HepG2 (cell line): ENCODE data around the gene MROH2A. TPM values are rescaled to one million over a fixed set of nuclear protein-coding genes. Genes with fewer than 3 reads are reported as not detected.

ENCODE experiments used
- CTCF ChIP-seq: sonication (generic); formaldehyde crosslinking; IDR thresholded peaks from 2 replicates; pipeline ENCODE4 v1.5.0; 2020; ENCODE audit warnings: mild to moderate bottlenecking, missing genetic modification reagents, moderate library complexity
- EP300 ChIP-seq, 3 experiments: sonication (generic) in 1 of 3; formaldehyde crosslinking in 1 of 3; IDR thresholded peaks; 2 replicates each; pipeline versions ENCODE4 v1.5.1 to v1.6.1; 2011 to 2020; ENCODE audit warnings: low read depth in 2 of 3, low read length in 2 of 3, borderline replicate concordance in 1 of 3, improper control_type of control experiment in 1 of 3, mild to moderate bottlenecking in 1 of 3, missing genetic modification reagents in 1 of 3, moderate library complexity in 1 of 3
- IRF1 ChIP-seq: sonication (generic); formaldehyde crosslinking; IDR thresholded peaks from 2 replicates; pipeline ENCODE4 v1.4.0; 2020; ENCODE audit warnings: low read depth, mild to moderate bottlenecking, missing genetic modification reagents
- IRX3 ChIP-seq: sonication (generic); formaldehyde crosslinking; IDR thresholded peaks from 2 replicates; pipeline ENCODE4 v1.8.1; 2023; ENCODE audit warnings: mild to moderate bottlenecking, low read depth, missing genetic modification reagents, borderline replicate concordance
- KMT2A ChIP-seq: sonication (generic); formaldehyde crosslinking; IDR thresholded peaks from 2 replicates; pipeline ENCODE4 v1.4.0; 2020; ENCODE audit warnings: missing genetic modification reagents
- MED8 ChIP-seq: sonication (generic); formaldehyde crosslinking; IDR thresholded peaks from 2 replicates; pipeline ENCODE4 v1.8.1; 2023; ENCODE audit warnings: mild to moderate bottlenecking, missing genetic modification reagents; ENCODE audit not compliant: insufficient replicate concordance
- NR2F6 ChIP-seq, 2 experiments: IDR thresholded peaks; 2 replicates each; pipeline ENCODE4 v1.6.1; 2016; ENCODE audit warnings: antibody characterized with exemption in 1 of 2, mild to moderate bottlenecking in 1 of 2
- STAG1 ChIP-seq: sonication (generic); formaldehyde crosslinking; IDR thresholded peaks from 2 replicates; pipeline ENCODE4 v1.4.0; 2020; ENCODE audit warnings: missing genetic modification reagents
- TCF7L2 ChIP-seq: IDR thresholded peaks from 2 replicates; pipeline ENCODE4 v1.6.1; 2011; ENCODE audit warnings: mild to moderate bottlenecking, low read depth, low read length, moderate library complexity
- ZBED4 ChIP-seq: sonication (generic); formaldehyde crosslinking; IDR thresholded peaks from 2 replicates; pipeline ENCODE4 v1.4.0; 2020; ENCODE audit warnings: missing genetic modification reagents, borderline replicate concordance
- ZBTB14 ChIP-seq: sonication (generic); formaldehyde crosslinking; IDR thresholded peaks from 2 replicates; pipeline ENCODE4 v1.4.0; 2020; ENCODE audit warnings: missing genetic modification reagents
- polyA plus RNA-seq, 8 experiments: library from polyadenylated mRNA; depleted of rRNA in 3 of 8; stranded (reverse) in 7 of 8; unstranded in 1 of 8; fragments of >200 nt; fragmentation: Illumina TruSeq in 4 of 8; extraction: Trizol in 4 of 8; gene quantifications; 2 replicates each; pipeline versions ENCODE4 v1.2.1 to v1.2.3, GENCODE V29; 2011 to 2016; ENCODE audit warnings: low read depth in 4 of 8, missing spikeins in 1 of 8, mixed read lengths in 1 of 8; ENCODE audit not compliant: insufficient read depth in 1 of 8
- total RNA-seq, 5 experiments: library from RNA; depleted of rRNA; stranded (reverse); fragments of >200 nt; fragmentation: Illumina TruSeq; extraction: Trizol; gene quantifications; 2 replicates each; pipeline ENCODE4 v1.2.3, GENCODE V29; 2016; ENCODE audit warnings: low read depth in 1 of 5
- TF ChIP-seq, protein P1 (sequence below): conservative IDR thresholded peaks from 2 replicates; pipeline ENCODE4 v1.6.1; 2018; ENCODE audit warnings: missing genetic modification reagents
- TF ChIP-seq, protein P2 (sequence below): sonication (generic); formaldehyde crosslinking; IDR thresholded peaks from 2 replicates; pipeline ENCODE4 v1.5.0; 2020; ENCODE audit warnings: mild to moderate bottlenecking, missing genetic modification reagents
- TF ChIP-seq, protein P3 (sequence below): sonication (generic); formaldehyde crosslinking; IDR thresholded peaks from 2 replicates; pipeline ENCODE4 v1.8.0; 2022; ENCODE audit warnings: mild to moderate bottlenecking, missing genetic modification reagents; ENCODE audit not compliant: insufficient replicate concordance

The MROH2A gene
- total and polyA plus RNA-seq, 2 of the 13 experiments (the other 11 are each of a cell fraction or from before 2014, with no cell fraction given) = 0.03 to 0.04 TPM

DNA sequence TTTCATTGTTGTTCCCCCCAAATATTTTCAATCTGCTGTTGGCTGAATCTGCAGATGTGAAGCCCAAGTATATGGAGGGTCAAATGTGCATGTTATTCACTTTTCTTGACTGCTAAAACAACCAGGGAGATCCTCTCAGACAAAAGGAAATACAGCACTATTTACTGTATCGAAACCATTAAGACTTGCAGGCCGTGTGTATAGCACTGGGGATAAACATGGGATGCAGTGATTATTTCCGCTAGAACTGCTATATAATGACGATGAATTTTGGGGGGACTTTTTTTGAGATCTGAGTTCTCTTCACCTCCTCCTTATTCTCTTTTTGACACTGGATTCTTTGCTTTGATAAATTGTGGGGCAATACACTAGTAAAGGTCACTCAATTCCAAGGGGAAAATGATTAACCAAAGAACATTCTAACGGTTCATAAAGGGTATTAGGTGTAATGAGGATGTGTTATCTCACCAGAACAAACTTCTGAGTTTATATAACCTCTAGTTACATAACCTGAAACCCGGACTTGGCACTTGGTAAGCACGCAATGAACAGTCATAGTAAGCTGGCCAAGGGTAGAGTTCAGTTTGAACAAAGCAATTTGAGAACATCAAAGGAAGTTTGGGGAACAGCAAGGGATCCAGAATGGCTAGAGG is 21.6 kb upstream of the MROH2A start (continued):
- TF ChIP-seq NR2F6 (IDR thresholded peaks at IDR 0.05) (peak; percentile 100), NR2F6 (CRISPR knock-in tag; IDR thresholded peaks at IDR 0.05) (peak; percentile 99), ZBED4 (peak; percentile 73; the same call in 1 of the 2 replicates), IRX3 (CRISPR knock-in tag) (peak; percentile 81; the same call in 1 of the 2 replicates), STAG1 (no peak), TCF7L2 (peak; percentile 93), IRF1 (CRISPR knock-in tag) (no peak), KMT2A (CRISPR knock-in tag) (no peak), EP300 (IDR thresholded peaks at IDR 0.05; ENCODE audit: low read depth in 2 of 2, low read length in 2 of 2) (peak; percentile 96 to 97; a peak in 3 of 4 replicates), EP300 (CRISPR knock-in tag; IDR thresholded peaks at IDR 0.05; ENCODE audit: borderline replicate concordance) (peak; percentile 89), ZBTB14 (no peak), CTCF (CRISPR knock-in tag) (no peak), MED8 (CRISPR knock-in tag) (peak; percentile 47)
- TF ChIP-seq, protein P1, sequence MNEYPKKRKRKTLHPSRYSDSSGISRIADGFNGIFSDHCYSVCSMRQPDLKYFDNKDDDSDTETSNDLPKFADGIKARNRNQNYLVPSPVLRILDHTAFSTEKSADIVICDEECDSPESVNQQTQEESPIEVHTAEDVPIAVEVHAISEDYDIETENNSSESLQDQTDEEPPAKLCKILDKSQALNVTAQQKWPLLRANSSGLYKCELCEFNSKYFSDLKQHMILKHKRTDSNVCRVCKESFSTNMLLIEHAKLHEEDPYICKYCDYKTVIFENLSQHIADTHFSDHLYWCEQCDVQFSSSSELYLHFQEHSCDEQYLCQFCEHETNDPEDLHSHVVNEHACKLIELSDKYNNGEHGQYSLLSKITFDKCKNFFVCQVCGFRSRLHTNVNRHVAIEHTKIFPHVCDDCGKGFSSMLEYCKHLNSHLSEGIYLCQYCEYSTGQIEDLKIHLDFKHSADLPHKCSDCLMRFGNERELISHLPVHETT (CRISPR knock-in tag) = no peak
- TF ChIP-seq, protein P2, sequence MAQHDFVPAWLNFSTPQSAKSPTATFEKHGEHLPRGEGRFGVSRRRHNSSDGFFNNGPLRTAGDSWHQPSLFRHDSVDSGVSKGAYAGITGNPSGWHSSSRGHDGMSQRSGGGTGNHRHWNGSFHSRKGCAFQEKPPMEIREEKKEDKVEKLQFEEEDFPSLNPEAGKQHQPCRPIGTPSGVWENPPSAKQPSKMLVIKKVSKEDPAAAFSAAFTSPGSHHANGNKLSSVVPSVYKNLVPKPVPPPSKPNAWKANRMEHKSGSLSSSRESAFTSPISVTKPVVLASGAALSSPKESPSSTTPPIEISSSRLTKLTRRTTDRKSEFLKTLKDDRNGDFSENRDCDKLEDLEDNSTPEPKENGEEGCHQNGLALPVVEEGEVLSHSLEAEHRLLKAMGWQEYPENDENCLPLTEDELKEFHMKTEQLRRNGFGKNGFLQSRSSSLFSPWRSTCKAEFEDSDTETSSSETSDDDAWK (CRISPR knock-in tag) = no peak
- TF ChIP-seq, protein P3, sequence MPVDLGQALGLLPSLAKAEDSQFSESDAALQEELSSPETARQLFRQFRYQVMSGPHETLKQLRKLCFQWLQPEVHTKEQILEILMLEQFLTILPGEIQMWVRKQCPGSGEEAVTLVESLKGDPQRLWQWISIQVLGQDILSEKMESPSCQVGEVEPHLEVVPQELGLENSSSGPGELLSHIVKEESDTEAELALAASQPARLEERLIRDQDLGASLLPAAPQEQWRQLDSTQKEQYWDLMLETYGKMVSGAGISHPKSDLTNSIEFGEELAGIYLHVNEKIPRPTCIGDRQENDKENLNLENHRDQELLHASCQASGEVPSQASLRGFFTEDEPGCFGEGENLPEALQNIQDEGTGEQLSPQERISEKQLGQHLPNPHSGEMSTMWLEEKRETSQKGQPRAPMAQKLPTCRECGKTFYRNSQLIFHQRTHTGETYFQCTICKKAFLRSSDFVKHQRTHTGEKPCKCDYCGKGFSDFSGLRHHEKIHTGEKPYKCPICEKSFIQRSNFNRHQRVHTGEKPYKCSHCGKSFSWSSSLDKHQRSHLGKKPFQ = peak; percentile 39
